Panc1 (cell line): Measurements from ENCODE around the gene SETD7.

Source experiments
- CTCF ChIP-seq: fragments of 450-650 bp; IDR thresholded peaks from 2 replicates; pipeline ENCODE4 v1.5.1; 2017; ENCODE audit warnings: mild to moderate bottlenecking
- POLR2AphosphoS5 ChIP-seq: IDR thresholded peaks from 2 replicates; pipeline ENCODE4 v1.6.1; 2012; ENCODE audit warnings: mild to moderate bottlenecking, low read depth, low read length, moderate library complexity
- REST ChIP-seq, 2 experiments: IDR thresholded peaks; 2 replicates each; pipeline ENCODE4 v1.6.1; 2011 to 2012; ENCODE audit warnings: low read depth in 2 of 2, control low read depth in 1 of 2, low read length in 1 of 2, mild to moderate bottlenecking in 1 of 2, moderate library complexity in 1 of 2; ENCODE audit not compliant: insufficient read depth in 1 of 2

GRCh38 chr4:139469869-139470268 lies 86.2 kb downstream of the SETD7 start:
- TF ChIP-seq CTCF = no peak
- TF ChIP-seq POLR2AphosphoS5 = no peak
- no peak for TF ChIP-seq REST (IDR thresholded peaks at IDR 0.05; ENCODE audit: insufficient read depth in 1 of 2, low read depth in 2 of 2, low read length in 1 of 2)
